K562 (cell line): ENCODE data around the gene DCAF6. TPM values are rescaled to one million over a fixed set of nuclear protein-coding genes. Genes with fewer than 3 reads are reported as not detected.
A peak's percentile ranks its signal among the peaks of the same experiment; 100 is the strongest.

Source experiments
- ARID2 ChIP-seq: fragments of 450-650 bp; IDR thresholded peaks from 2 replicates; pipeline ENCODE4 v1.6.1; 2017; ENCODE audit warnings: antibody characterized with exemption, mild to moderate bottlenecking
- CBFA2T3 ChIP-seq: fragments of 450-650 bp; IDR thresholded peaks from 2 replicates; pipeline ENCODE4 v1.6.1; 2017
- EP400 ChIP-seq: fragments of 450-650 bp; IDR thresholded peaks from 2 replicates; pipeline ENCODE4 v1.6.1; 2017; ENCODE audit warnings: antibody characterized with exemption, mild to moderate bottlenecking, moderate library complexity
- ETV5 ChIP-seq: sonication (generic); formaldehyde crosslinking; IDR thresholded peaks from 2 replicates; pipeline ENCODE4 v1.4.0; 2020; ENCODE audit warnings: low read depth, mild to moderate bottlenecking, missing genetic modification reagents
- GABPB2 ChIP-seq: fragments of 250-450 bp; sonication (Bioruptor Pico); conservative IDR thresholded peaks from 2 replicates; pipeline ENCODE4 v1.5.1; 2021; ENCODE audit warnings: mild to moderate bottlenecking
- KAT8 ChIP-seq: fragments of 450-650 bp; IDR thresholded peaks from 2 replicates; pipeline ENCODE4 v1.6.1; 2016; ENCODE audit warnings: low read depth, mild to moderate bottlenecking
- KLF1 ChIP-seq: fragments of 450-650 bp; IDR thresholded peaks from 2 replicates; pipeline ENCODE4 v1.6.1; 2016; ENCODE audit warnings: missing genetic modification characterization, missing compliant biosample characterization
- NCOR1 ChIP-seq: fragments of 450-650 bp; IDR thresholded peaks from 2 replicates; pipeline ENCODE4 v1.6.1; 2016; ENCODE audit warnings: mild to moderate bottlenecking, moderate library complexity
- NR2F6 ChIP-seq: fragments of 450-650 bp; formaldehyde crosslinking; IDR thresholded peaks from 2 replicates; pipeline ENCODE4 v1.4.0; 2020; ENCODE audit warnings: mild to moderate bottlenecking
- SPI1 ChIP-seq: IDR thresholded peaks from 2 replicates; pipeline ENCODE4 v1.6.1; 2011; ENCODE audit warnings: low read depth, low read length, control low read depth, borderline replicate concordance
- SUPT5H ChIP-seq: fragments of 450-650 bp; IDR thresholded peaks from 2 replicates; pipeline ENCODE4 v1.6.1; 2016
- ZKSCAN8 ChIP-seq: fragments of 200-800 bp; sonication (Bioruptor generic); IDR thresholded peaks from 2 replicates; pipeline ENCODE4 v1.6.1; 2016; ENCODE audit warnings: missing genetic modification characterization, missing compliant biosample characterization
- ZNF354B ChIP-seq: fragments of 250-450 bp; sonication (Bioruptor Pico); IDR thresholded peaks from 2 replicates; pipeline ENCODE4 v1.4.0; 2020
- ZNF507 ChIP-seq: conservative IDR thresholded peaks from 2 replicates; pipeline ENCODE4 v1.6.1; 2017; ENCODE audit warnings: missing genetic modification characterization, missing compliant biosample characterization
- ZNF589 ChIP-seq: fragments of 200-800 bp; sonication (Bioruptor generic); IDR thresholded peaks from 2 replicates; pipeline ENCODE4 v1.6.1; 2016; ENCODE audit warnings: low read depth, missing genetic modification characterization, missing compliant biosample characterization
- polyA plus RNA-seq, 8 experiments: library from polyadenylated mRNA; depleted of rRNA in 4 of 8; stranded (reverse) in 5 of 8; unstranded in 3 of 8; fragments of >200 nt; fragmentation: Nextera tagmentation in 2 of 8; fragmentation: Illumina TruSeq in 1 of 8; extraction: Ambion mirVana in 2 of 8; extraction: Trizol in 1 of 8; gene quantifications; 2 replicates each; pipeline versions ENCODE4 v1.2.1 to v1.2.3, GENCODE V29; 2011 to 2014; ENCODE audit warnings: inconsistent platforms in 1 of 8, missing spikeins in 1 of 8
- total RNA-seq, 7 experiments: library from RNA; depleted of rRNA in 6 of 7; stranded (reverse); fragments of >200 nt in 6 of 7; fragmentation: Illumina TruSeq in 2 of 7; extraction: Trizol in 2 of 7; gene quantifications; 2 replicates each; pipeline versions ENCODE4 v1.2.1 to v1.2.3, GENCODE V29; 2011 to 2021; ENCODE audit warnings: low replicate concordance in 1 of 7
- TF ChIP-seq, protein P1 (sequence below): fragments of 200-600 bp; sonication (generic); IDR thresholded peaks from one replicate; pipeline ENCODE4 v1.6.1; 2012; ENCODE audit warnings: mild to moderate bottlenecking, low read depth, low read length, inconsistent platforms
- TF ChIP-seq, protein P2 (sequence below): sonication (generic); formaldehyde crosslinking; IDR thresholded peaks from 2 replicates; pipeline ENCODE4 v1.9.0; 2022; ENCODE audit warnings: mild to moderate bottlenecking, missing genetic modification reagents

Gene DCAF6
- total and polyA plus RNA-seq, 9 of the 15 experiments (the other 6 are each of a cell fraction or from before 2014, with no cell fraction given): 19.1 to 102 (median 46.3) TPM

DNA sequence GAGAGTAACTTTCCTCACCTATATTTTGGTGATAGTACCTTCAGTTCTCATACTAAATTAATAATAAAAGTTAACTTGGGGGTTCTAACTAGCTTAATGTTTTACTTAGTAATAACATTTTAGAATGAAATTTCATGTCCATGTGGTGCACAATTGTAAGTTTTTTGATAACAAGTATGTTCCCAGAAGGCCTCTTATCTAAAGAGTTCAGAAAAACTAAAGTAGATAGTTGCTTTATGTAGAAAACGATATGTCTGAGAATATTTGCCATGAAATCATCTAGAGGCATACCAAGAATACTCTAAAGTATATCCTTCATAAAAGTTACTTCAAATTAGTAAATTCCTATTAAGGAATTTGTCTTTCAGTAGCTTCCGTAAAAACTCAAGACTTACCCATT is 12.4 kb upstream of the DCAF6 start (continued):
- TF ChIP-seq, protein P1, sequence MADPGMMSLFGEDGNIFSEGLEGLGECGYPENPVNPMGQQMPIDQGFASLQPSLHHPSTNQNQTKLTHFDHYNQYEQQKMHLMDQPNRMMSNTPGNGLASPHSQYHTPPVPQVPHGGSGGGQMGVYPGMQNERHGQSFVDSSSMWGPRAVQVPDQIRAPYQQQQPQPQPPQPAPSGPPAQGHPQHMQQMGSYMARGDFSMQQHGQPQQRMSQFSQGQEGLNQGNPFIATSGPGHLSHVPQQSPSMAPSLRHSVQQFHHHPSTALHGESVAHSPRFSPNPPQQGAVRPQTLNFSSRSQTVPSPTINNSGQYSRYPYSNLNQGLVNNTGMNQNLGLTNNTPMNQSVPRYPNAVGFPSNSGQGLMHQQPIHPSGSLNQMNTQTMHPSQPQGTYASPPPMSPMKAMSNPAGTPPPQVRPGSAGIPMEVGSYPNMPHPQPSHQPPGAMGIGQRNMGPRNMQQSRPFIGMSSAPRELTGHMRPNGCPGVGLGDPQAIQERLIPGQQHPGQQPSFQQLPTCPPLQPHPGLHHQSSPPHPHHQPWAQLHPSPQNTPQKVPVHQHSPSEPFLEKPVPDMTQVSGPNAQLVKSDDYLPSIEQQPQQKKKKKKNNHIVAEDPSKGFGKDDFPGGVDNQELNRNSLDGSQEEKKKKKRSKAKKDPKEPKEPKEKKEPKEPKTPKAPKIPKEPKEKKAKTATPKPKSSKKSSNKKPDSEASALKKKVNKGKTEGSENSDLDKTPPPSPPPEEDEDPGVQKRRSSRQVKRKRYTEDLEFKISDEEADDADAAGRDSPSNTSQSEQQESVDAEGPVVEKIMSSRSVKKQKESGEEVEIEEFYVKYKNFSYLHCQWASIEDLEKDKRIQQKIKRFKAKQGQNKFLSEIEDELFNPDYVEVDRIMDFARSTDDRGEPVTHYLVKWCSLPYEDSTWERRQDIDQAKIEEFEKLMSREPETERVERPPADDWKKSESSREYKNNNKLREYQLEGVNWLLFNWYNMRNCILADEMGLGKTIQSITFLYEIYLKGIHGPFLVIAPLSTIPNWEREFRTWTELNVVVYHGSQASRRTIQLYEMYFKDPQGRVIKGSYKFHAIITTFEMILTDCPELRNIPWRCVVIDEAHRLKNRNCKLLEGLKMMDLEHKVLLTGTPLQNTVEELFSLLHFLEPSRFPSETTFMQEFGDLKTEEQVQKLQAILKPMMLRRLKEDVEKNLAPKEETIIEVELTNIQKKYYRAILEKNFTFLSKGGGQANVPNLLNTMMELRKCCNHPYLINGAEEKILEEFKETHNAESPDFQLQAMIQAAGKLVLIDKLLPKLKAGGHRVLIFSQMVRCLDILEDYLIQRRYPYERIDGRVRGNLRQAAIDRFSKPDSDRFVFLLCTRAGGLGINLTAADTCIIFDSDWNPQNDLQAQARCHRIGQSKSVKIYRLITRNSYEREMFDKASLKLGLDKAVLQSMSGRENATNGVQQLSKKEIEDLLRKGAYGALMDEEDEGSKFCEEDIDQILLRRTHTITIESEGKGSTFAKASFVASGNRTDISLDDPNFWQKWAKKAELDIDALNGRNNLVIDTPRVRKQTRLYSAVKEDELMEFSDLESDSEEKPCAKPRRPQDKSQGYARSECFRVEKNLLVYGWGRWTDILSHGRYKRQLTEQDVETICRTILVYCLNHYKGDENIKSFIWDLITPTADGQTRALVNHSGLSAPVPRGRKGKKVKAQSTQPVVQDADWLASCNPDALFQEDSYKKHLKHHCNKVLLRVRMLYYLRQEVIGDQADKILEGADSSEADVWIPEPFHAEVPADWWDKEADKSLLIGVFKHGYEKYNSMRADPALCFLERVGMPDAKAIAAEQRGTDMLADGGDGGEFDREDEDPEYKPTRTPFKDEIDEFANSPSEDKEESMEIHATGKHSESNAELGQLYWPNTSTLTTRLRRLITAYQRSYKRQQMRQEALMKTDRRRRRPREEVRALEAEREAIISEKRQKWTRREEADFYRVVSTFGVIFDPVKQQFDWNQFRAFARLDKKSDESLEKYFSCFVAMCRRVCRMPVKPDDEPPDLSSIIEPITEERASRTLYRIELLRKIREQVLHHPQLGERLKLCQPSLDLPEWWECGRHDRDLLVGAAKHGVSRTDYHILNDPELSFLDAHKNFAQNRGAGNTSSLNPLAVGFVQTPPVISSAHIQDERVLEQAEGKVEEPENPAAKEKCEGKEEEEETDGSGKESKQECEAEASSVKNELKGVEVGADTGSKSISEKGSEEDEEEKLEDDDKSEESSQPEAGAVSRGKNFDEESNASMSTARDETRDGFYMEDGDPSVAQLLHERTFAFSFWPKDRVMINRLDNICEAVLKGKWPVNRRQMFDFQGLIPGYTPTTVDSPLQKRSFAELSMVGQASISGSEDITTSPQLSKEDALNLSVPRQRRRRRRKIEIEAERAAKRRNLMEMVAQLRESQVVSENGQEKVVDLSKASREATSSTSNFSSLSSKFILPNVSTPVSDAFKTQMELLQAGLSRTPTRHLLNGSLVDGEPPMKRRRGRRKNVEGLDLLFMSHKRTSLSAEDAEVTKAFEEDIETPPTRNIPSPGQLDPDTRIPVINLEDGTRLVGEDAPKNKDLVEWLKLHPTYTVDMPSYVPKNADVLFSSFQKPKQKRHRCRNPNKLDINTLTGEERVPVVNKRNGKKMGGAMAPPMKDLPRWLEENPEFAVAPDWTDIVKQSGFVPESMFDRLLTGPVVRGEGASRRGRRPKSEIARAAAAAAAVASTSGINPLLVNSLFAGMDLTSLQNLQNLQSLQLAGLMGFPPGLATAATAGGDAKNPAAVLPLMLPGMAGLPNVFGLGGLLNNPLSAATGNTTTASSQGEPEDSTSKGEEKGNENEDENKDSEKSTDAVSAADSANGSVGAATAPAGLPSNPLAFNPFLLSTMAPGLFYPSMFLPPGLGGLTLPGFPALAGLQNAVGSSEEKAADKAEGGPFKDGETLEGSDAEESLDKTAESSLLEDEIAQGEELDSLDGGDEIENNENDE: no peak
- TF ChIP-seq KLF1 (tag) (no peak), SPI1 (no peak), ZNF354B (CRISPR knock-in tag) (no peak), ARID2 (no peak), ZNF589 (no peak), SUPT5H (no peak), ZNF507 (no peak), GABPB2 (CRISPR knock-in tag) (no peak), ZKSCAN8 (CRISPR knock-in tag) (peak; percentile 50; the same call in 1 of the 2 replicates), NR2F6 (CRISPR knock-in tag) (no peak), KAT8 (no peak), ETV5 (CRISPR knock-in tag) (no peak), CBFA2T3 (peak; percentile 74), EP400 (0 out of 2 replicates have a peak, but pooled peaks have one; percentile 50), NCOR1 (peak; percentile 61)
- TF ChIP-seq, protein P2, sequence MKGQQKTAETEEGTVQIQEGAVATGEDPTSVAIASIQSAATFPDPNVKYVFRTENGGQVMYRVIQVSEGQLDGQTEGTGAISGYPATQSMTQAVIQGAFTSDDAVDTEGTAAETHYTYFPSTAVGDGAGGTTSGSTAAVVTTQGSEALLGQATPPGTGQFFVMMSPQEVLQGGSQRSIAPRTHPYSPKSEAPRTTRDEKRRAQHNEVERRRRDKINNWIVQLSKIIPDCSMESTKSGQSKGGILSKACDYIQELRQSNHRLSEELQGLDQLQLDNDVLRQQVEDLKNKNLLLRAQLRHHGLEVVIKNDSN (CRISPR knock-in tag): no peak
